ENCODE results near the gene ZFP36L2.

DNA sequence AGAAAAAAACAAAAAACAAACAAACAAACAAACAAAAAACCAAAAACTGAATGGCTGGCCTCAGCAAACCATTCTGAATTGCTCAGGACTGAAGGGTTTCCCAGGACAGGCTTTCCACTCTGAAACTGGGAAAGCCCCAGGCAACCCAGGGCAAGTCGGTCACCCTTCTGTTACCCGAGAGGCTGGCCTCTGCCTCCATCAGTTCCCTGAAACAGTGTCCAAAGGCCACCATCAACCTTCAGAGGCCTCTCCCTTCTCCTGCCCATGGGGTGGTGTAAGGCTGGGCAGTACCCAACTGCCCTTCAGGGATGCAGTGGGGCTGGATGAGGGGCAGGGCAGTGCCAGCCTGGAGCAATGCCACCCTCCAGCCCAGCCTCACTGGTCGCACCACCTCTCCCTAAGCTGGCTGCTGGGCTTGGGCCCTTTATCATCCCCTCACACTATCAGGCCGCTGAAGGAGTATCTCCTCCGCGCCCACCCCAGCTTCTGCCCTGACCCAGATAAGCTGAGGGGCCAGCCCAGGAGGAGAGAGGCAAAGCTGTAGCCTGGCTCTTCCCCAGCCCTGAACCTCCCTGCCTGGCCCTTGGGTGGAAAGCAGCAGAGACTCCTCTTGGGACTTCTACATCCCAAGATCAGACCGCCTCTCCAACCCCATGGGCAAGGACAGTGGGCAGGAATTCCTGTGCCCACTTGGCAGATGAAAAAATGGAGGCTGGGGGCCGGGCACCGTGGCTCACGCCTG lies 35.9 kb downstream of the ZFP36L2 start:
- no peak for TF ChIP-seq GATA3 (IDR thresholded peaks at IDR 0.05; ENCODE audit: low read depth, low read length)
- no peak for TF ChIP-seq GATA2 (IDR thresholded peaks at IDR 0.05; ENCODE audit: low read depth, low read length)

Measured in SH-SY5Y (cell line).